Endothelial cell of umbilical vein (primary cell): ENCODE data around the gene CRHR1. TPM values are rescaled to one million over a fixed set of nuclear protein-coding genes. Genes with fewer than 3 reads are reported as not detected.

ENCODE experiments used
- BruUV-seq: library from RNA; stranded (reverse); fragments of 400-500 nt; replicated peaks from 2 replicates; lab custom pipeline; 2021; lab: Mats Ljungman, UMichigan
- CTCF ChIA-PET: fragments of 300-600, 350-600 bp; sonication (Branson Sonifier 250); formaldehyde crosslinking; loops from one replicate; lab custom pipeline; 2021; ENCODE audit warnings: antibody characterized with exemption, inconsistent platforms; lab: Charles Lee
- POLR2A ChIA-PET: fragments of 300-600, 350-600 bp; sonication (Branson Sonifier 250); formaldehyde crosslinking; loops from one replicate; lab custom pipeline; 2021; ENCODE audit warnings: antibody characterized with exemption, inconsistent platforms; lab: Charles Lee
- DNase-seq: peaks from one replicate; pipeline ENCODE4 v3.0.0-alpha.2; 2011; ENCODE audit warnings: low read depth, low spot score
- FAIRE-seq: peaks from 2 replicates; lab custom pipeline; 2011; peaks lifted over from hg19 to GRCh38; lab: Jason Lieb, UNC
- H2AFZ ChIP-seq: 2 replicates; pipeline ENCODE4 v1.6.0; 2012; ENCODE audit warnings: low read depth, low read length, control low read depth, inconsistent platforms
- H3K27ac ChIP-seq: 2 replicates; pipeline ENCODE4 v1.5.1; 2011; ENCODE audit warnings: low read depth, mild to moderate bottlenecking, control low read depth, low read length, moderate library complexity; ENCODE audit not compliant: insufficient read depth
- H3K27me3 ChIP-seq, 2 experiments: 2 replicates each; pipeline versions ENCODE4 v1.6.0 to v1.6.1; 2011; ENCODE audit warnings: low read length in 2 of 2, mixed read lengths in 1 of 2; ENCODE audit not compliant: control insufficient read depth in 2 of 2, insufficient read depth in 2 of 2
- H3K36me3 ChIP-seq, 2 experiments: 2 replicates in 1 of 2; 3 replicates in 1 of 2; pipeline ENCODE4 v1.5.1; 2011; ENCODE audit warnings: low read length in 2 of 2, mild to moderate bottlenecking in 1 of 2, moderate library complexity in 1 of 2; ENCODE audit not compliant: control insufficient read depth in 2 of 2, insufficient read depth in 2 of 2; ENCODE audit errors: extremely low read depth in 1 of 2
- H3K4me1 ChIP-seq: 3 replicates; pipeline ENCODE4 v1.5.1; 2011; ENCODE audit warnings: mild to moderate bottlenecking, low read length; ENCODE audit not compliant: control insufficient read depth, insufficient read depth; ENCODE audit errors: extremely low read depth
- H3K4me2 ChIP-seq: 2 replicates; pipeline ENCODE4 v1.6.1; 2011; ENCODE audit warnings: low read length, control low read depth, mixed read lengths; ENCODE audit not compliant: insufficient read depth
- H3K4me3 ChIP-seq, 3 experiments: fragments of 200-600 bp in 1 of 3; sonication (generic), shearing (Covaris generic) in 1 of 3; replicated peaks in 1 of 3; 2 replicates each; pipeline ENCODE4 v1.5.1; 2011 to 2016; ENCODE audit warnings: control low read depth in 3 of 3, low read length in 3 of 3, mild to moderate bottlenecking in 2 of 3, inconsistent platforms in 1 of 3, low read depth in 1 of 3, moderate library complexity in 1 of 3; ENCODE audit not compliant: insufficient read depth in 1 of 3
- H3K79me2 ChIP-seq: 2 replicates; pipeline ENCODE4 v1.6.0; 2012; ENCODE audit warnings: low read length, inconsistent platforms; ENCODE audit not compliant: control insufficient read depth, insufficient read depth
- H3K9ac ChIP-seq: replicated peaks from 2 replicates; pipeline ENCODE3; 2011; ENCODE audit warnings: low read length, control low read depth; ENCODE audit not compliant: insufficient read depth; ENCODE audit errors: extremely low read depth
- H3K9me1 ChIP-seq: replicated peaks from 3 replicates; pipeline ENCODE4 v1.6.0; 2011; ENCODE audit warnings: mild to moderate bottlenecking, low read length; ENCODE audit not compliant: control insufficient read depth, insufficient read depth; ENCODE audit errors: extremely low read depth
- H3K9me3 ChIP-seq: replicated peaks from 2 replicates; pipeline ENCODE4 v1.5.1; 2012; ENCODE audit warnings: low read length, inconsistent platforms; ENCODE audit not compliant: control insufficient read depth, insufficient read depth
- H4K20me1 ChIP-seq: replicated peaks from 2 replicates; pipeline ENCODE3; 2011; ENCODE audit warnings: mild to moderate bottlenecking, low read length; ENCODE audit not compliant: control insufficient read depth, insufficient read depth; ENCODE audit errors: extremely low read depth
- CTCF ChIP-seq, 2 donors: IDR thresholded peaks; 1 replicate in 1 of 2; 2 replicates in 1 of 2; pipeline ENCODE4 v1.5.1; 2011; ENCODE audit warnings: low read length in 2 of 2, mild to moderate bottlenecking in 2 of 2, moderate library complexity in 2 of 2, control low read depth in 1 of 2, inconsistent platforms in 1 of 2, low read depth in 1 of 2; ENCODE audit not compliant: insufficient read depth in 1 of 2; ENCODE audit errors: extremely low read depth in 1 of 2
- EZH2 ChIP-seq: IDR thresholded peaks from 2 replicates; pipeline ENCODE4 v1.6.1; 2012; ENCODE audit warnings: borderline replicate concordance, low read depth, mild to moderate bottlenecking, moderate library complexity, low read length, inconsistent platforms; ENCODE audit not compliant: severe bottlenecking
- FOS ChIP-seq: IDR thresholded peaks from 2 replicates; pipeline ENCODE4 v1.6.1; 2011; ENCODE audit warnings: mild to moderate bottlenecking, low read length, moderate library complexity, borderline replicate concordance; ENCODE audit not compliant: insufficient read depth
- GATA2 ChIP-seq: IDR thresholded peaks from 2 replicates; pipeline ENCODE4 v1.7.0; 2011; ENCODE audit warnings: low read depth, mild to moderate bottlenecking, moderate library complexity, mixed read lengths, low read length; ENCODE audit not compliant: insufficient read length, insufficient read depth
- JUN ChIP-seq: IDR thresholded peaks from 2 replicates; pipeline ENCODE4 v1.6.1; 2011; ENCODE audit warnings: borderline replicate concordance, low read depth; ENCODE audit not compliant: insufficient read length, insufficient read depth
- MAX ChIP-seq: IDR thresholded peaks from 2 replicates; pipeline ENCODE4 v1.6.1; 2011; ENCODE audit not compliant: insufficient read depth, insufficient read length
- MYC ChIP-seq: IDR thresholded peaks from one replicate; pipeline ENCODE4 v1.6.1; 2011; ENCODE audit warnings: mild to moderate bottlenecking, low read depth, low read length
- POLR2A ChIP-seq: IDR thresholded peaks from 2 replicates; pipeline ENCODE4 v1.6.1; 2012; ENCODE audit warnings: low read depth, mild to moderate bottlenecking, control low read depth, low read length
- POLR2AphosphoS5 ChIP-seq: IDR thresholded peaks from 2 replicates; pipeline ENCODE4 v1.6.1; 2012; ENCODE audit warnings: low read depth, mild to moderate bottlenecking, control low read depth, low read length, moderate library complexity; ENCODE audit not compliant: insufficient read depth
- dilution Hi-C: fragments of 300-500 bp; cut with MboI; formaldehyde crosslinking; loops from one replicate; pipeline ENCODE4 v1.15.0; 2019; ENCODE audit warnings: low sequenced_read_pairs; ENCODE audit not compliant: extremely low pct_ligation_motif_present
- intact Hi-C: fragments of 100-400 bp; cut with micrococcal nuclease; formaldehyde crosslinking; loops from one replicate; pipeline ENCODE4 v1.10.0; 2022
- polyA plus RNA-seq, 4 experiments: library from polyadenylated mRNA; depleted of rRNA in 3 of 4; stranded (reverse) in 3 of 4; unstranded in 1 of 4; fragments of >200 nt; gene quantifications; 2 replicates each; pipeline versions ENCODE4 v1.2.1 to v1.2.3, GENCODE V29; 2011 to 2012; ENCODE audit warnings: missing spikeins in 1 of 4
- total RNA-seq: library from RNA; stranded (reverse); gene quantifications from 2 replicates; pipeline ENCODE4 v1.2.3, GENCODE V29; 2021

CRHR1 gene
- total and polyA plus RNA-seq, 2 donors (not counting 3 experiments of a cell fraction or from before 2014, with no cell fraction given) = not detected

GRCh38 chr17:45869676-45870341 is 85.7 kb downstream of the CRHR1 start:
- no peak overlapping the region for H3K4me2 ChIP-seq
- intact Hi-C loops = no loop called here
- dilution Hi-C loops = no loop called here

More at GRCh38 chr17:45869676-45870341, 85.7 kb downstream of the CRHR1 start:
- Histone ChIP-seq H4K20me1 (no peaks in the 10 kb centered on the region), H3K27ac (no peak overlapping the region), H3K4me1 (no peaks in the 10 kb centered on the region), H3K9ac (no peak overlapping the region), H3K27me3 (peaks cover 4 to 5% of the 10 kb centered on the region in 2 experiments), H2AFZ (no peak overlapping the region), H3K36me3 (no peaks in the 10 kb centered on the region), H3K4me3 (no peak overlapping the region), H3K79me2 (no peaks in the 10 kb centered on the region), H3K9me3 (no peaks in the 10 kb centered on the region), H3K9me1 (no peaks in the 10 kb centered on the region)
- BruUV-seq = no TSS peak
- CTCF ChIA-PET = interaction anchor here (0.5 to 1.5 kb wide), 2 partner anchors 18 to 717 kb away, joined by 3 read pairs; no protein-coding TSS in a partner anchor
- DNase-seq (no peak), FAIRE-seq (no peak)
- no peak for TF ChIP-seq EZH2
- no peak for TF ChIP-seq POLR2A
- TF ChIP-seq FOS = no peak
- no peak for TF ChIP-seq MAX
- no peak for TF ChIP-seq CTCF (IDR thresholded peaks at IDR 0.05; ENCODE audit: extremely low read depth in 1 of 2, insufficient read depth in 1 of 2, low read depth in 1 of 2, low read length in 2 of 2)
- TF ChIP-seq MYC = no peak
- no peak for TF ChIP-seq JUN
- no peak for TF ChIP-seq POLR2AphosphoS5
- no peak for TF ChIP-seq GATA2
- POLR2A ChIA-PET = no interaction called here
